Activated naive CD4-positive, alpha-beta T cell treated with anti-CD3 and anti-CD28 coated beads for 36 hours (primary cell): Measurements from ENCODE around the gene GOLGA8S. TPM values are rescaled to one million over a fixed set of nuclear protein-coding genes. Genes with fewer than 3 reads are reported as not detected.
"Not testable (repeated sequence)": the region's sequence is repeated elsewhere in the genome, so short reads cannot be mapped to it uniquely, and the experiment has no call there.

Experiments
- CTCF ChIA-PET: fragments of 350-600 bp; sonication (Branson Sonifier 250); formaldehyde crosslinking; loops from one replicate; lab custom pipeline; 2021; ENCODE audit warnings: antibody characterized with exemption; lab: Charles Lee
- DNase-seq: peaks from one replicate; pipeline ENCODE4 v3.0.0-alpha.2; 2020
- H3K27ac Mint-ChIP-seq: one replicate; pipeline ENCODE4 v1.8.0; 2021; ENCODE audit warnings: mild to moderate bottlenecking, mixed read lengths
- H3K27me3 Mint-ChIP-seq: one replicate; pipeline ENCODE4 v1.8.0; 2021; ENCODE audit warnings: low read depth, mixed read lengths
- H3K36me3 Mint-ChIP-seq: one replicate; pipeline ENCODE4 v1.8.0; 2021; ENCODE audit warnings: low read depth, mixed read lengths
- H3K4me1 Mint-ChIP-seq: one replicate; pipeline ENCODE4 v1.8.0; 2021; ENCODE audit warnings: low read depth, mixed read lengths
- H3K4me3 Mint-ChIP-seq: one replicate; pipeline ENCODE4 v1.8.0; 2021; ENCODE audit warnings: mild to moderate bottlenecking, moderate library complexity, mixed read lengths
- H3K9me3 Mint-ChIP-seq: one replicate; pipeline ENCODE4 v1.8.0; 2021; ENCODE audit warnings: mixed read lengths
- intact Hi-C: fragments of 100-400 bp; cut with micrococcal nuclease; formaldehyde crosslinking; loops from one replicate; pipeline ENCODE4 v1.15.1; 2023
- total RNA-seq, 2 experiments: library from RNA; stranded (reverse); gene quantifications; one replicate each; pipeline ENCODE4 v1.2.3, GENCODE V29; 2021

Gene GOLGA8S
- total RNA-seq = under 1 TPM in 1 of 2 experiments, not detected in 1; 0.05 TPM

GRCh38 chr15:23354448-23354847 lies at the start of gene GOLGA8S:
GOLGA8S (plus strand) TSS chr15:23354748; CDS start chr15:23354810, 62 bp downstream.
- CTCF ChIA-PET, H3K9me3 Mint-ChIP-seq, intact Hi-C loops, H3K36me3 Mint-ChIP-seq, DNase-seq, H3K4me1 Mint-ChIP-seq, H3K27ac Mint-ChIP-seq, H3K27me3 Mint-ChIP-seq, H3K4me3 Mint-ChIP-seq: not testable (repeated sequence)

GRCh38 chr15:23304805-23305204 lies 49.7 kb upstream of the GOLGA8S start:
- peaks cover 25% of the 10 kb centered on the region for H3K4me1 Mint-ChIP-seq
- H3K27ac Mint-ChIP-seq, DNase-seq, intact Hi-C loops, CTCF ChIA-PET, H3K27me3 Mint-ChIP-seq, H3K9me3 Mint-ChIP-seq, H3K36me3 Mint-ChIP-seq: not testable (repeated sequence)
- peak overlapping the region; percentile 84 for H3K4me3 Mint-ChIP-seq

- intact Hi-C loops, CTCF ChIA-PET, DNase-seq, H3K36me3 Mint-ChIP-seq, H3K4me3 Mint-ChIP-seq, H3K27ac Mint-ChIP-seq, H3K27me3 Mint-ChIP-seq, H3K9me3 Mint-ChIP-seq: not testable (repeated sequence)
- H3K4me1 Mint-ChIP-seq = peaks cover 25% of the 10 kb centered on the region
Measured at GRCh38 chr15:23305921-23306320, 48.6 kb upstream of the GOLGA8S start.

GRCh38 chr15:23311233-23311632 lies 43.3 kb upstream of the GOLGA8S start:
- H3K27me3 Mint-ChIP-seq, H3K9me3 Mint-ChIP-seq, H3K36me3 Mint-ChIP-seq, H3K27ac Mint-ChIP-seq, H3K4me3 Mint-ChIP-seq, DNase-seq, CTCF ChIA-PET, intact Hi-C loops, H3K4me1 Mint-ChIP-seq: not testable (repeated sequence)

GRCh38 chr15:23334096-23334495 lies 20.5 kb upstream of the GOLGA8S start, which contains the start of gene GOLGA6L26:
GOLGA6L26 (minus strand) TSS chr15:23334196; CDS start chr15:23334135, 61 bp downstream.
- CTCF ChIA-PET, H3K9me3 Mint-ChIP-seq, intact Hi-C loops, H3K27me3 Mint-ChIP-seq, H3K36me3 Mint-ChIP-seq, DNase-seq, H3K27ac Mint-ChIP-seq, H3K4me3 Mint-ChIP-seq, H3K4me1 Mint-ChIP-seq: not testable (repeated sequence)

GRCh38 chr15:23362622-23363021 lies 8.1 kb downstream of the GOLGA8S start:
- intact Hi-C loops, H3K27ac Mint-ChIP-seq, DNase-seq, H3K9me3 Mint-ChIP-seq, CTCF ChIA-PET, H3K36me3 Mint-ChIP-seq, H3K4me1 Mint-ChIP-seq, H3K4me3 Mint-ChIP-seq, H3K27me3 Mint-ChIP-seq: not testable (repeated sequence)

- CTCF ChIA-PET, intact Hi-C loops, H3K27me3 Mint-ChIP-seq, H3K27ac Mint-ChIP-seq, H3K4me3 Mint-ChIP-seq, H3K4me1 Mint-ChIP-seq, H3K9me3 Mint-ChIP-seq, H3K36me3 Mint-ChIP-seq, DNase-seq: not testable (repeated sequence)
Measured at GRCh38 chr15:23364261-23364660, 9.7 kb downstream of the GOLGA8S start.

GRCh38 chr15:23370578-23370977 lies 16.0 kb downstream of the GOLGA8S start:
- intact Hi-C loops = no loop called here
- no peaks in the 10 kb centered on the region for H3K36me3 Mint-ChIP-seq
- CTCF ChIA-PET = no interaction called here
- H3K27me3 Mint-ChIP-seq = no peaks in the 10 kb centered on the region
- no peak overlapping the region for H3K4me3 Mint-ChIP-seq
- no peak overlapping the region for H3K27ac Mint-ChIP-seq
- no peaks in the 10 kb centered on the region for H3K4me1 Mint-ChIP-seq
- DNase-seq = no peak
- no peaks in the 10 kb centered on the region for H3K9me3 Mint-ChIP-seq

- H3K9me3 Mint-ChIP-seq, H3K36me3 Mint-ChIP-seq, H3K4me1 Mint-ChIP-seq, CTCF ChIA-PET, H3K27ac Mint-ChIP-seq, H3K27me3 Mint-ChIP-seq, H3K4me3 Mint-ChIP-seq, intact Hi-C loops, DNase-seq: not testable (repeated sequence)
Measured at GRCh38 chr15:23371134-23371533, 16.6 kb downstream of the GOLGA8S start.

- H3K9me3 Mint-ChIP-seq, intact Hi-C loops, H3K36me3 Mint-ChIP-seq, H3K27me3 Mint-ChIP-seq, CTCF ChIA-PET, H3K27ac Mint-ChIP-seq, H3K4me3 Mint-ChIP-seq, DNase-seq, H3K4me1 Mint-ChIP-seq: not testable (repeated sequence)
Measured at GRCh38 chr15:23371868-23372267, 17.3 kb downstream of the GOLGA8S start.

- Mint-ChIP-seq H3K27me3 (no peaks in the 10 kb centered on the region), H3K4me3 (no peak overlapping the region), H3K4me1 (no peaks in the 10 kb centered on the region), H3K36me3 (no peaks in the 10 kb centered on the region), H3K9me3 (no peaks in the 10 kb centered on the region), H3K27ac (no peak overlapping the region)
- CTCF ChIA-PET = no interaction called here
- intact Hi-C loops = no loop called here
- no peak for DNase-seq
Measured at GRCh38 chr15:23372284-23372683, 17.7 kb downstream of the GOLGA8S start.

- H3K27me3 Mint-ChIP-seq, H3K4me1 Mint-ChIP-seq, CTCF ChIA-PET, DNase-seq, H3K9me3 Mint-ChIP-seq, H3K4me3 Mint-ChIP-seq, H3K36me3 Mint-ChIP-seq, H3K27ac Mint-ChIP-seq, intact Hi-C loops: not testable (repeated sequence)
Measured at GRCh38 chr15:23372891-23373600, 18.5 kb downstream of the GOLGA8S start.

- H3K36me3 Mint-ChIP-seq, H3K4me1 Mint-ChIP-seq, CTCF ChIA-PET, H3K9me3 Mint-ChIP-seq, H3K27ac Mint-ChIP-seq, H3K4me3 Mint-ChIP-seq, H3K27me3 Mint-ChIP-seq, intact Hi-C loops, DNase-seq: not testable (repeated sequence)
Measured at GRCh38 chr15:23374226-23374625, 19.7 kb downstream of the GOLGA8S start.
